ENCODE results near the gene ZNF311. TPM values are rescaled to one million over a fixed set of nuclear protein-coding genes. Genes with fewer than 3 reads are reported as not detected.
A peak's percentile ranks its signal among the peaks of the same experiment; 100 is the strongest.

ZNF311 gene
- total and polyA plus RNA-seq, 2 of the 13 experiments (the other 11 are each of a cell fraction or from before 2014, with no cell fraction given): not detected

DNA sequence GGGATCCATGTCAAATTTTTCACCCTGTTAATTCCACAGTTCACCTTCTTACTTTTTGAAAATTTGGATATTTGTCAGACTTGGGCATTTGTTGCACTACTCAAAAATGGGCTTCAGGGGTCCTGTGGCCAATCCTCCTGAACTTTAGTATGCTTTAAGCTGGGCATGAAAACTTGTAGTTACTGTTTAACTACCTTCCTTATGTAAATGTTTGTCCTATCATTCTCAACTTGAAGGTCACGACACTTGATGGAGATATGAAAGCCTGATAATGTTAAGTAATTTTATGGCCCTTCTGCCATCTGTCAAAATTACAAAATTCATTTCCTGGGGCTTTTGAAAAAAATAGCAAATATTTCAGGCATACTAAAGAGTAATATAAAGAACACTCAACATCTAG is 4.2 kb upstream of the ZNF311 start (continued):
- TF ChIP-seq SOX13 (IDR thresholded peaks at IDR 0.05): no peak
- TF ChIP-seq SOX13 (CRISPR knock-in tag; conservative IDR thresholded peaks at IDR 0.05 in 1 of 2, IDR thresholded peaks at IDR 0.05 in 1 of 2): peak in 1 of 2 experiments; percentile 45; a peak in 1 of 4 replicates
- no peak for TF ChIP-seq ZNF589 (CRISPR knock-in tag; conservative IDR thresholded peaks at IDR 0.05)
- no peak for TF ChIP-seq MTA1 (CRISPR knock-in tag; IDR thresholded peaks at IDR 0.05; ENCODE audit: borderline replicate concordance)
- no peak for TF ChIP-seq POLR2G (IDR thresholded peaks at IDR 0.05; ENCODE audit: low read depth, low read length)
- TF ChIP-seq ZNF557 (CRISPR knock-in tag; IDR thresholded peaks at IDR 0.05): no peak
- peak; percentile 31; the same call in 1 of the 2 replicates for TF ChIP-seq HNF4A (CRISPR knock-in tag; IDR thresholded peaks at IDR 0.05)
- TF ChIP-seq, protein P1, sequence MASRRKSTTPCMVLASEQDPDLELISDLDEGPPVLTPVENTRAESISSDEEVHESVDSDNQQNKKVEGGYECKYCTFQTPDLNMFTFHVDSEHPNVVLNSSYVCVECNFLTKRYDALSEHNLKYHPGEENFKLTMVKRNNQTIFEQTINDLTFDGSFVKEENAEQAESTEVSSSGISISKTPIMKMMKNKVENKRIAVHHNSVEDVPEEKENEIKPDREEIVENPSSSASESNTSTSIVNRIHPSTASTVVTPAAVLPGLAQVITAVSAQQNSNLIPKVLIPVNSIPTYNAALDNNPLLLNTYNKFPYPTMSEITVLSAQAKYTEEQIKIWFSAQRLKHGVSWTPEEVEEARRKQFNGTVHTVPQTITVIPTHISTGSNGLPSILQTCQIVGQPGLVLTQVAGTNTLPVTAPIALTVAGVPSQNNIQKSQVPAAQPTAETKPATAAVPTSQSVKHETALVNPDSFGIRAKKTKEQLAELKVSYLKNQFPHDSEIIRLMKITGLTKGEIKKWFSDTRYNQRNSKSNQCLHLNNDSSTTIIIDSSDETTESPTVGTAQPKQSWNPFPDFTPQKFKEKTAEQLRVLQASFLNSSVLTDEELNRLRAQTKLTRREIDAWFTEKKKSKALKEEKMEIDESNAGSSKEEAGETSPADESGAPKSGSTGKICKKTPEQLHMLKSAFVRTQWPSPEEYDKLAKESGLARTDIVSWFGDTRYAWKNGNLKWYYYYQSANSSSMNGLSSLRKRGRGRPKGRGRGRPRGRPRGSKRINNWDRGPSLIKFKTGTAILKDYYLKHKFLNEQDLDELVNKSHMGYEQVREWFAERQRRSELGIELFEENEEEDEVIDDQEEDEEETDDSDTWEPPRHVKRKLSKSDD (CRISPR knock-in tag; IDR thresholded peaks at IDR 0.05; ENCODE audit: low read depth): no peak
- TF ChIP-seq, protein P2, sequence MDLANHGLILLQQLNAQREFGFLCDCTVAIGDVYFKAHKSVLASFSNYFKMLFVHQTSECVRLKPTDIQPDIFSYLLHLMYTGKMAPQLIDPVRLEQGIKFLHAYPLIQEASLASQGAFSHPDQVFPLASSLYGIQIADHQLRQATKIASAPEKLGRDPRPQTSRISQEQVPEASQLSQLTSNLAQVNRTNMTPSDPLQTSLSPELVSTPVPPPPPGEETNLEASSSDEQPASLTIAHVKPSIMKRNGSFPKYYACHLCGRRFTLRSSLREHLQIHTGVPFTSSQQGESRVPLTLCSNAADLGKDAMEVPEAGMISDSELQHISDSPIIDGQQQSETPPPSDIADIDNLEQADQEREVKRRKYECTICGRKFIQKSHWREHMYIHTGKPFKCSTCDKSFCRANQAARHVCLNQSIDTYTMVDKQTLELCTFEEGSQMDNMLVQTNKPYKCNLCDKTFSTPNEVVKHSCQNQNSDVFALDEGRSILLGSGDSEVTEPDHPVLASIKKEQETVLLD (CRISPR knock-in tag; IDR thresholded peaks at IDR 0.05; ENCODE audit: low read depth): no peak
- no peak for TF ChIP-seq KAT7 (CRISPR knock-in tag; IDR thresholded peaks at IDR 0.05; ENCODE audit: borderline replicate concordance)
- no peak for TF ChIP-seq ZNF264 (CRISPR knock-in tag; IDR thresholded peaks at IDR 0.05)
- no peak for TF ChIP-seq MEIS1 (CRISPR knock-in tag; IDR thresholded peaks at IDR 0.05; ENCODE audit: borderline replicate concordance)
- TF ChIP-seq ZNF251 (CRISPR knock-in tag; IDR thresholded peaks at IDR 0.05): no peak
- TF ChIP-seq SIX4 (CRISPR knock-in tag; IDR thresholded peaks at IDR 0.05): no peak
- TF ChIP-seq RBM39 (IDR thresholded peaks at IDR 0.05; ENCODE audit: low read depth, low read length, poor library complexity, severe bottlenecking): no peak
- no peak for TF ChIP-seq GATAD1 (CRISPR knock-in tag; IDR thresholded peaks at IDR 0.05)
- TF ChIP-seq SRSF4 (IDR thresholded peaks at IDR 0.05; ENCODE audit: low read depth, low read length, poor library complexity, severe bottlenecking): no peak
- TF ChIP-seq POLR2A (IDR thresholded peaks at IDR 0.05; ENCODE audit: insufficient read depth in 1 of 2, low read depth in 2 of 2, low read length in 2 of 2): no peak
- TF ChIP-seq CEBPG (CRISPR knock-in tag; IDR thresholded peaks at IDR 0.05): no peak
- 0 out of 2 replicates have a peak, but pooled peaks have one; percentile 34 for TF ChIP-seq NR2F6 (IDR thresholded peaks at IDR 0.05)
- peak; percentile 39; the same call in 1 of the 2 replicates for TF ChIP-seq NR2F6 (CRISPR knock-in tag; IDR thresholded peaks at IDR 0.05)
- TF ChIP-seq ZFP37 (CRISPR knock-in tag; IDR thresholded peaks at IDR 0.05; ENCODE audit: borderline replicate concordance): no peak
- TF ChIP-seq HMG20A (CRISPR knock-in tag; IDR thresholded peaks at IDR 0.05; ENCODE audit: borderline replicate concordance): peak; percentile 57; the same call in 1 of the 2 replicates
- TF ChIP-seq ZNF337 (CRISPR knock-in tag; IDR thresholded peaks at IDR 0.05; ENCODE audit: borderline replicate concordance, low read depth): no peak
- no peak for TF ChIP-seq NONO (IDR thresholded peaks at IDR 0.05)
- TF ChIP-seq NONO (CRISPR knock-in tag; conservative IDR thresholded peaks at IDR 0.05): no peak
- no peak for TF ChIP-seq ELF3 (CRISPR knock-in tag; IDR thresholded peaks at IDR 0.05)
- TF ChIP-seq ZNF558 (CRISPR knock-in tag; IDR thresholded peaks at IDR 0.05; ENCODE audit: borderline replicate concordance): no peak
- no peak for TF ChIP-seq HIVEP1 (CRISPR knock-in tag; IDR thresholded peaks at IDR 0.05)
- TF ChIP-seq NCOA5 (CRISPR knock-in tag; IDR thresholded peaks at IDR 0.05): no peak
- TF ChIP-seq JUNB (CRISPR knock-in tag; IDR thresholded peaks at IDR 0.05; ENCODE audit: borderline replicate concordance): no peak
- TF ChIP-seq, protein P3, sequence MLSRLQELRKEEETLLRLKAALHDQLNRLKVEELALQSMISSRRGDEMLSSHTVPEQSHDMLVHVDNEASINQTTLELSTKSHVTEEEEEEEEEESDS (CRISPR knock-in tag; IDR thresholded peaks at IDR 0.05; ENCODE audit: borderline replicate concordance): no peak
